H1 (cell line): ENCODE measurements around the gene RAB40C. TPM values are rescaled to one million over a fixed set of nuclear protein-coding genes. Genes with fewer than 3 reads are reported as not detected.
A peak's percentile ranks its signal among the peaks of the same experiment; 100 is the strongest.

Experiments
- CTCF ChIA-PET: fragments of 300-600 bp; sonication (Branson Sonifier 250); formaldehyde crosslinking; loops from one replicate; lab custom pipeline; 2021; ENCODE audit not compliant: partially characterized antibody; lab: Charles Lee
- POLR2A ChIA-PET: fragments of 300-600 bp; sonication (Branson Sonifier 250); formaldehyde crosslinking; loops from one replicate; lab custom pipeline; 2021; ENCODE audit warnings: inconsistent platforms; ENCODE audit not compliant: partially characterized antibody; lab: Charles Lee
- DNase-seq, 2 experiments: peaks; one replicate each; pipeline versions ENCODE4 v3.0.0 to v3.0.0-alpha.2; 2010 to 2022; ENCODE audit warnings: low spot score in 2 of 2, low read depth in 1 of 2, mixed read lengths in 1 of 2
- FAIRE-seq: peaks from 2 replicates; lab custom pipeline; 2011; peaks lifted over from hg19 to GRCh38; lab: Jason Lieb, UNC
- H2AFZ ChIP-seq: 2 replicates; pipeline ENCODE4 v1.8.1; 2012; ENCODE audit warnings: low read length, inconsistent platforms
- H2AK5ac ChIP-seq: 2 replicates; pipeline ENCODE4 v1.6.1; 2013; ENCODE audit warnings: low read depth, low read length
- H2BK120ac ChIP-seq: replicated peaks from 2 replicates; pipeline ENCODE3; 2013; ENCODE audit warnings: low read depth, low read length, inconsistent platforms
- H2BK12ac ChIP-seq: 2 replicates; pipeline ENCODE4 v1.6.1; 2013; ENCODE audit warnings: low read depth, low read length
- H2BK15ac ChIP-seq: 2 replicates; pipeline ENCODE4 v1.6.1; 2013; ENCODE audit warnings: low read length
- H2BK20ac ChIP-seq: 2 replicates; pipeline ENCODE4 v1.6.1; 2013; ENCODE audit warnings: low read length
- H2BK5ac ChIP-seq: 2 replicates; pipeline ENCODE4 v1.6.1; 2013; ENCODE audit warnings: low read depth, low read length
- H3K14ac ChIP-seq: 2 replicates; pipeline ENCODE4 v1.6.1; 2013; ENCODE audit warnings: inconsistent platforms; ENCODE audit not compliant: insufficient read length
- H3K18ac ChIP-seq: 2 replicates; pipeline ENCODE4 v1.6.1; 2013; ENCODE audit warnings: low read length; ENCODE audit errors: extremely low read depth
- H3K23ac ChIP-seq: 2 replicates; pipeline ENCODE4 v1.6.1; 2013; ENCODE audit warnings: inconsistent platforms; ENCODE audit not compliant: insufficient read length
- H3K23me2 ChIP-seq: 2 replicates; pipeline ENCODE4 v1.6.1; 2013; ENCODE audit warnings: low read depth, low read length
- H3K27ac ChIP-seq: 2 replicates; pipeline ENCODE4 v1.6.1; 2011; ENCODE audit warnings: low read depth, low read length, inconsistent platforms
- H3K27me3 ChIP-seq, 4 experiments: replicated peaks in 1 of 4; 1 replicate in 1 of 4; 2 replicates in 3 of 4; pipeline versions ENCODE4 v1.6.1 to v1.8.1; 2011 to 2013; ENCODE audit warnings: low read length in 3 of 4, mild to moderate bottlenecking in 3 of 4, inconsistent platforms in 2 of 4, mixed read lengths in 2 of 4, moderate library complexity in 1 of 4; ENCODE audit not compliant: control insufficient read depth in 3 of 4, insufficient read depth in 3 of 4; ENCODE audit errors: extremely low read depth in 1 of 4
- H3K36me3 ChIP-seq, 4 experiments: 2 replicates each; pipeline versions ENCODE4 v1.6.1 to v1.8.1; 2011 to 2013; ENCODE audit warnings: mild to moderate bottlenecking in 4 of 4, low read length in 3 of 4, moderate library complexity in 2 of 4, control low read depth in 1 of 4, inconsistent platforms in 1 of 4; ENCODE audit not compliant: insufficient read depth in 4 of 4, control insufficient read depth in 2 of 4
- H3K4ac ChIP-seq: replicated peaks from 2 replicates; pipeline ENCODE3; 2013; ENCODE audit warnings: low read length, low read depth, mixed read lengths, inconsistent platforms; ENCODE audit not compliant: insufficient read length
- H3K4me1 ChIP-seq, 4 experiments: replicated peaks in 1 of 4; 1 replicate in 1 of 4; 2 replicates in 3 of 4; pipeline versions ENCODE4 v1.6.1 to v1.8.1; 2011 to 2013; ENCODE audit warnings: low read length in 3 of 4, inconsistent platforms in 2 of 4, mixed read lengths in 1 of 4; ENCODE audit not compliant: insufficient read depth in 4 of 4, control insufficient read depth in 3 of 4
- H3K4me2 ChIP-seq, 2 experiments: 2 replicates each; pipeline versions ENCODE4 v1.6.1 to v1.8.1; 2011 to 2013; ENCODE audit warnings: low read depth in 2 of 2, low read length in 2 of 2, control low read depth in 1 of 2, inconsistent platforms in 1 of 2, mild to moderate bottlenecking in 1 of 2; ENCODE audit not compliant: insufficient read depth in 1 of 2
- H3K4me3 ChIP-seq, 4 experiments: fragments of 200-600, 300-600 bp in 1 of 4; sonication (generic), shearing (Covaris generic), sonication (Bioruptor Twin) in 1 of 4; 2 replicates each; pipeline versions ENCODE4 v1.5.1 to v1.8.1; 2011 to 2016; ENCODE audit warnings: low read length in 4 of 4, low read depth in 3 of 4, control low read depth in 2 of 4, inconsistent platforms in 2 of 4, mild to moderate bottlenecking in 2 of 4, mixed read lengths in 1 of 4, moderate library complexity in 1 of 4; ENCODE audit not compliant: insufficient read depth in 2 of 4; ENCODE audit errors: extremely low read depth in 1 of 4
- H3K56ac ChIP-seq: replicated peaks from 2 replicates; pipeline ENCODE3; 2013; ENCODE audit warnings: low read depth, mild to moderate bottlenecking, mixed read lengths, low read length, inconsistent platforms; ENCODE audit not compliant: insufficient read length
- H3K79me1 ChIP-seq: 2 replicates; pipeline ENCODE4 v1.6.1; 2013; ENCODE audit warnings: low read depth, low read length, control low read depth
- H3K79me2 ChIP-seq, 2 experiments: 2 replicates each; pipeline versions ENCODE4 v1.6.1 to v1.8.1; 2012 to 2013; ENCODE audit warnings: low read length in 2 of 2, mild to moderate bottlenecking in 2 of 2, inconsistent platforms in 1 of 2; ENCODE audit not compliant: insufficient read depth in 2 of 2, control insufficient read depth in 1 of 2
- H3K9ac ChIP-seq, 4 experiments: replicated peaks in 1 of 4; 1 replicate in 1 of 4; 2 replicates in 3 of 4; pipeline versions ENCODE4 v1.6.1 to v1.8.1; 2011 to 2013; ENCODE audit warnings: low read depth in 3 of 4, low read length in 3 of 4, control low read depth in 2 of 4, mild to moderate bottlenecking in 2 of 4, moderate library complexity in 2 of 4, inconsistent platforms in 1 of 4; ENCODE audit errors: extremely low read depth in 1 of 4
- H3K9me3 ChIP-seq, 2 experiments: 2 replicates each; pipeline versions ENCODE4 v1.6.1 to v1.8.1; 2012 to 2013; ENCODE audit warnings: mild to moderate bottlenecking in 2 of 2, moderate library complexity in 2 of 2, control low read depth in 1 of 2, inconsistent platforms in 1 of 2, low read depth in 1 of 2, low read length in 1 of 2, mixed read lengths in 1 of 2; ENCODE audit not compliant: insufficient read depth in 2 of 2
- H4K20me1 ChIP-seq, 2 experiments: replicated peaks in 1 of 2; 2 replicates each; pipeline versions ENCODE3 to v1.8.1; 2011 to 2013; ENCODE audit warnings: inconsistent platforms in 2 of 2, low read length in 2 of 2, mild to moderate bottlenecking in 1 of 2; ENCODE audit not compliant: insufficient read depth in 2 of 2, control insufficient read depth in 1 of 2
- H4K5ac ChIP-seq: 2 replicates; pipeline ENCODE4 v1.6.1; 2013; ENCODE audit warnings: low read length, low read depth, mixed read lengths, inconsistent platforms; ENCODE audit not compliant: insufficient read length
- H4K8ac ChIP-seq: 2 replicates; pipeline ENCODE4 v1.8.0; 2013; ENCODE audit warnings: mild to moderate bottlenecking, moderate library complexity, low read length, inconsistent platforms; ENCODE audit not compliant: insufficient read depth; ENCODE audit errors: extremely low read depth
- H4K91ac ChIP-seq: replicated peaks from 2 replicates; pipeline ENCODE3; 2013; ENCODE audit warnings: low read length, mixed read lengths, inconsistent platforms; ENCODE audit not compliant: insufficient read length
- BRCA1 ChIP-seq: IDR thresholded peaks from 2 replicates; pipeline ENCODE4 v1.6.1; 2012; ENCODE audit warnings: low read depth, low read length, improper control_type of control experiment
- CHD1 ChIP-seq: IDR thresholded peaks from 2 replicates; pipeline ENCODE4 v1.6.1; 2012; ENCODE audit warnings: low read depth, low read length, improper control_type of control experiment
- NRF1 ChIP-seq: IDR thresholded peaks from 2 replicates; pipeline ENCODE4 v1.6.1; 2011; ENCODE audit warnings: mild to moderate bottlenecking, low read depth, low read length, improper control_type of control experiment
- PHF8 ChIP-seq: fragments of 200-600 bp; sonication (generic); conservative IDR thresholded peaks from 2 replicates; pipeline ENCODE4 v1.7.1; 2012; ENCODE audit warnings: low read depth, mild to moderate bottlenecking, inconsistent platforms, low read length, moderate library complexity
- WGBS, 2 experiments: shearing (Covaris generic) in 1 of 2; methylation state at CpG; one replicate each; pipeline versions ENCODE4 v1.1.6 to v1.1.7; 2013 to 2015; ENCODE audit warnings: low lambda C conversion rate in 2 of 2, mixed read lengths in 2 of 2, inconsistent platforms in 1 of 2, low coverage in 1 of 2, missing lambda C conversion rate in 1 of 2; ENCODE audit not compliant: insufficient replicate concordance in 2 of 2, insufficient coverage in 1 of 2, insufficient read length in 1 of 2; ENCODE audit errors: extremely low coverage in 1 of 2, missing lambda C conversion rate in 1 of 2; 5-methylcytosine and 5-hydroxymethylcytosine counted together
- polyA plus RNA-seq, 7 experiments: library from polyadenylated mRNA; depleted of rRNA in 3 of 7; stranded (reverse) in 5 of 7; unstranded in 2 of 7; fragments of >200 nt in 5 of 7; fragments of 200-250 nt in 2 of 7; gene quantifications; 1 replicate in 5 of 7; 2 replicates in 1 of 7; 4 replicates in 1 of 7; pipeline versions ENCODE4 v1.2.1 to v1.2.3, GENCODE V29; 2011 to 2013; ENCODE audit warnings: missing spikeins in 2 of 7, mixed read lengths in 2 of 7
- total RNA-seq: library from RNA; stranded (reverse); fragmentation: NEBNext Ultra II Directional; extraction: Animal tissue kit (Norgen Biotek cat#: 25700); gene quantifications from 2 replicates; pipeline ENCODE4 v1.2.1, GENCODE V29; 2021
- TF ChIP-seq, protein P1 (sequence below): IDR thresholded peaks from 2 replicates; pipeline ENCODE4 v1.6.1; 2012; ENCODE audit warnings: low read length, inconsistent platforms
- TF ChIP-seq, protein P2 (sequence below): IDR thresholded peaks from 2 replicates; pipeline ENCODE4 v1.6.1; 2012; ENCODE audit warnings: inconsistent platforms

RAB40C gene
- total and polyA plus RNA-seq, 2 of the 8 experiments (the other 6 are each of a cell fraction or from before 2014, with no cell fraction given), result 13.9 to 15.6 TPM

DNA sequence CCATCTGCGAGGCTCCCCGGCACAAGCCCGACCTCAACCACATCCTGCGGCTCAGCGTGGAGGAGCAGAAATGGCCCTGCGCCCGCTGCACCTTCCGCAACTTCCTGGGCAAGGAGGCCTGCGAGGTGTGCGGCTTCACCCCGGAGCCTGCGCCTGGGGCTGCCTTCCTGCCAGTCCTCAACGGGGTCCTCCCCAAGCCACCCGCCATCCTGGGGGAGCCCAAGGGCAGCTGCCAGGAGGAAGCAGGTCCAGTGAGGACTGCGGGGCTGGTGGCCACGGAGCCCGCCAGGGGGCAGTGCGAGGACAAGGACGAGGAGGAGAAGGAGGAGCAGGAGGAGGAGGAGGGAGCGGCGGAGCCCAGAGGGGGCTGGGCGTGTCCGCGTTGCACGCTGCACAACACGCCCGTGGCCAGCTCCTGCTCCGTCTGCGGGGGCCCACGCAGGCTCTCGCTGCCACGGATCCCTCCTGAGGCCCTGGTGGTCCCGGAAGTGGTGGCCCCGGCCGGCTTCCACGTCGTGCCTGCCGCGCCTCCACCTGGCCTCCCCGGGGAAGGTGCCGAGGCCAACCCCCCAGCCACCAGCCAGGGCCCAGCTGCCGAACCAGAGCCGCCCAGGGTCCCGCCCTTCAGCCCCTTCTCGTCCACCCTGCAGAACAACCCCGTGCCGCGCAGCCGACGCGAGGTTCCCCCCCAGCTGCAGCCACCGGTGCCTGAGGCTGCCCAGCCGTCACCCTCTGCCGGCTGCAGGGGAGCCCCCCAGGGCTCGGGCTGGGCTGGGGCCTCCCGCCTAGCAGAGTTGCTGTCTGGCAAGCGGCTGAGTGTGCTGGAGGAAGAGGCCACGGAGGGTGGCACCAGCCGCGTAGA lies 42.7 kb upstream of the RAB40C start:
- H3K79me1 ChIP-seq, result 0 out of 2 replicates have a peak, but pooled peaks cover 2% of the 10 kb centered on the region
- TF ChIP-seq, protein P1, sequence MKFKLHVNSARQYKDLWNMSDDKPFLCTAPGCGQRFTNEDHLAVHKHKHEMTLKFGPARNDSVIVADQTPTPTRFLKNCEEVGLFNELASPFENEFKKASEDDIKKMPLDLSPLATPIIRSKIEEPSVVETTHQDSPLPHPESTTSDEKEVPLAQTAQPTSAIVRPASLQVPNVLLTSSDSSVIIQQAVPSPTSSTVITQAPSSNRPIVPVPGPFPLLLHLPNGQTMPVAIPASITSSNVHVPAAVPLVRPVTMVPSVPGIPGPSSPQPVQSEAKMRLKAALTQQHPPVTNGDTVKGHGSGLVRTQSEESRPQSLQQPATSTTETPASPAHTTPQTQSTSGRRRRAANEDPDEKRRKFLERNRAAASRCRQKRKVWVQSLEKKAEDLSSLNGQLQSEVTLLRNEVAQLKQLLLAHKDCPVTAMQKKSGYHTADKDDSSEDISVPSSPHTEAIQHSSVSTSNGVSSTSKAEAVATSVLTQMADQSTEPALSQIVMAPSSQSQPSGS, result no peak
- no peak for TF ChIP-seq NRF1
- TF ChIP-seq CHD1, result no peak
- no peak for TF ChIP-seq BRCA1
- TF ChIP-seq, protein P2, sequence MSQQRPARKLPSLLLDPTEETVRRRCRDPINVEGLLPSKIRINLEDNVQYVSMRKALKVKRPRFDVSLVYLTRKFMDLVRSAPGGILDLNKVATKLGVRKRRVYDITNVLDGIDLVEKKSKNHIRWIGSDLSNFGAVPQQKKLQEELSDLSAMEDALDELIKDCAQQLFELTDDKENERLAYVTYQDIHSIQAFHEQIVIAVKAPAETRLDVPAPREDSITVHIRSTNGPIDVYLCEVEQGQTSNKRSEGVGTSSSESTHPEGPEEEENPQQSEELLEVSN, result no peak
- no peak for TF ChIP-seq PHF8

More for the DNA sequence above, 42.7 kb upstream of the RAB40C start:
- Histone ChIP-seq H4K8ac (peak overlapping the region; percentile 51; the same call in 1 of the 2 replicates), H3K23me2 (no peaks in the 10 kb centered on the region), H3K56ac (no peak overlapping the region), H3K23ac (no peak overlapping the region), H2AK5ac (no peak overlapping the region), H3K4ac (no peak overlapping the region), H3K9me3 (no peaks in the 10 kb centered on the region; a peak in 1 of 4 replicates), H3K18ac (no peak overlapping the region), H3K4me2 (no peak overlapping the region), H4K20me1 (peaks cover 2 to 12% of the 10 kb centered on the region in 2 experiments), H3K4me1 (no peaks in the 10 kb centered on the region), H3K36me3 (peaks cover 0 to 26% (median under 1%) of the 10 kb centered on the region in 4 experiments; a peak in 2 of 8 replicates), H3K4me3 (no peak overlapping the region), H2BK15ac (no peak overlapping the region), H3K27ac (no peak overlapping the region), H4K5ac (no peak overlapping the region), H3K14ac (no peak overlapping the region), H2BK120ac (no peak overlapping the region), H3K79me2 (peaks cover 0 to 13% of the 10 kb centered on the region in 2 experiments; a peak in 1 of 4 replicates), H3K27me3 (no peaks in the 10 kb centered on the region), H4K91ac (no peak overlapping the region), H2BK20ac (no peak overlapping the region), H2BK12ac (no peak overlapping the region), H2BK5ac (no peak overlapping the region; the same call in 1 of the 2 replicates), H2AFZ (no peak overlapping the region), H3K9ac (no peak overlapping the region)
- WGBS, 2 experiments, result 92% methylated on average over 51 of the region's 60 CpGs; no CpG with 5 or more reads in 1 of the 2 experiments
- FAIRE-seq (no peak), DNase-seq (peak in 1 of 2 experiments; percentile 83)
- ChIA-PET POLR2A (interaction anchor here (1.1 to 1.7 kb wide), 5 partner anchors 8 to 41 kb away, joined by 3 to 6 read pairs (median 4); partner anchors contain the start of gene CAPN15), CTCF (interaction anchor here (0.7 to 2.6 kb wide), 14 partner anchors 10 to 172 kb away, joined by 3 to 10 read pairs (median 3); no protein-coding TSS in a partner anchor)
